Epithelial cell of esophagus (primary cell): Measurements from ENCODE around the gene LRRC36.
"Not testable (repeated sequence)": the region's sequence is repeated elsewhere in the genome, so short reads cannot be mapped to it uniquely, and the experiment has no call there.

Source experiments
- DNase-seq: peaks from one replicate; pipeline ENCODE4 v3.0.0; 2010; ENCODE audit warnings: low read depth
- H3K4me3 ChIP-seq: 2 replicates; pipeline ENCODE4 v1.5.1; 2011; ENCODE audit warnings: mild to moderate bottlenecking, low read length, control low read depth
- CTCF ChIP-seq: IDR thresholded peaks from 2 replicates; pipeline ENCODE4 v1.5.1; 2011; ENCODE audit warnings: low read depth, mild to moderate bottlenecking, low read length, control low read depth, inconsistent platforms; ENCODE audit not compliant: insufficient read depth; ENCODE audit errors: missing control alignments

Gene LRRC36

GRCh38 chr16:67411339-67411738 is 84.7 kb downstream of the LRRC36 start:
- no peak for DNase-seq
- TF ChIP-seq CTCF = no peak
- no peak overlapping the region for H3K4me3 ChIP-seq

GRCh38 chr16:67412294-67412693 is 85.7 kb downstream of the LRRC36 start:
- TF ChIP-seq CTCF = no peak
- no peak overlapping the region for H3K4me3 ChIP-seq
- DNase-seq = no peak

- no peak overlapping the region for H3K4me3 ChIP-seq
- DNase-seq = no peak
- no peak for TF ChIP-seq CTCF
These were observed 87.6 kb downstream of the LRRC36 start for GRCh38 chr16:67413978-67414911.

GRCh38 chr16:67415421-67415820 is 88.8 kb downstream of the LRRC36 start:
- peak overlapping the region; percentile 59 for H3K4me3 ChIP-seq
- not testable (repeated sequence) for DNase-seq

- DNase-seq = peak; percentile 64
- peak within 1 kb of the TSS; percentile 59 for H3K4me3 ChIP-seq
- peak; percentile 37 for TF ChIP-seq CTCF
These were observed 89.5 kb downstream of the LRRC36 start, which contains the start of gene ZDHHC1 for GRCh38 chr16:67415872-67416793. ZDHHC1 (minus strand) TSS chr16:67416477; CDS start chr16:67407775, 8,702 bp downstream.

GRCh38 chr16:67417333-67418061 is 90.9 kb downstream of the LRRC36 start:
- TF ChIP-seq CTCF = no peak
- H3K4me3 ChIP-seq = no peak overlapping the region

More at GRCh38 chr16:67417333-67418061, 90.9 kb downstream of the LRRC36 start:
- no peak for DNase-seq
